SK-N-SH (cell line): ENCODE results near the gene KLHL13. TPM values are rescaled to one million over a fixed set of nuclear protein-coding genes. Genes with fewer than 3 reads are reported as not detected.

Source experiments
- CTCF ChIA-PET: fragments of 300-600, 350-600 bp; formaldehyde crosslinking; extraction: SDS; loops from one replicate; lab custom pipeline; 2021; lab: Yijun Ruan, JAX
- POLR2A ChIA-PET: fragments of 350-600 bp; sonication (Branson Sonifier 250); formaldehyde crosslinking; extraction: SDS; loops from one replicate; lab custom pipeline; 2020; ENCODE audit warnings: antibody characterized with exemption, inconsistent platforms; lab: Yijun Ruan, JAX
- DNase-seq: peaks from one replicate; pipeline ENCODE4 v3.0.0; 2012
- H2AFZ ChIP-seq: fragments of 200-600 bp; sonication (generic); 2 replicates; pipeline ENCODE4 v1.8.1; 2016; ENCODE audit warnings: antibody characterized with exemption, mild to moderate bottlenecking, low read depth
- H3F3A ChIP-seq: fragments of 200-600 bp; sonication (generic); replicated peaks from 2 replicates; pipeline ENCODE3; 2016; ENCODE audit warnings: antibody characterized with exemption, mild to moderate bottlenecking; ENCODE audit not compliant: insufficient read depth
- H3K27ac ChIP-seq, 2 experiments: fragments of 200-500 bp in 1 of 2; fragments of 200-600 bp in 1 of 2; sonication (Bioruptor generic) in 1 of 2; sonication (generic), shearing (Covaris generic) in 1 of 2; 2 replicates each; pipeline versions ENCODE4 v1.5.1 to v1.6.1; 2014 to 2016; ENCODE audit warnings: low read depth in 2 of 2, inconsistent platforms in 1 of 2, low read length in 1 of 2, mild to moderate bottlenecking in 1 of 2, mixed read lengths in 1 of 2
- H3K27me3 ChIP-seq: fragments of 200-600 bp; sonication (generic), shearing (Covaris generic); 2 replicates; pipeline ENCODE4 v1.6.1; 2016; ENCODE audit warnings: mixed run types; ENCODE audit not compliant: insufficient read depth
- H3K36me3 ChIP-seq, 2 experiments: fragments of 200-500 bp in 1 of 2; fragments of 200-600 bp in 1 of 2; sonication (Bioruptor generic) in 1 of 2; sonication (generic) in 1 of 2; replicated peaks in 1 of 2; 2 replicates each; pipeline versions ENCODE3 to v1.5.1; 2014 to 2016; ENCODE audit warnings: low read length in 1 of 2, mild to moderate bottlenecking in 1 of 2; ENCODE audit not compliant: insufficient read depth in 2 of 2, control insufficient read depth in 1 of 2
- H3K4me1 ChIP-seq, 2 experiments: fragments of 200-500 bp in 1 of 2; fragments of 200-600 bp in 1 of 2; sonication (Bioruptor generic) in 1 of 2; sonication (generic), shearing (Covaris generic) in 1 of 2; 2 replicates each; pipeline versions ENCODE4 v1.5.1 to v1.6.1; 2014 to 2016; ENCODE audit warnings: low read depth in 1 of 2, low read length in 1 of 2, mixed run types in 1 of 2; ENCODE audit not compliant: insufficient read depth in 2 of 2, control insufficient read depth in 1 of 2
- H3K4me2 ChIP-seq: fragments of 200-600 bp; sonication (generic), shearing (Covaris generic); 2 replicates; pipeline ENCODE4 v1.6.1; 2017; ENCODE audit warnings: mixed run types
- H3K4me3 ChIP-seq, 2 experiments: fragments of 200-500 bp in 1 of 2; fragments of 200-600 bp in 1 of 2; sonication (Bioruptor generic) in 1 of 2; sonication (generic), shearing (Covaris generic) in 1 of 2; 2 replicates each; pipeline versions ENCODE4 v1.5.1 to v1.8.1; 2014 to 2016; ENCODE audit warnings: low read depth in 2 of 2, inconsistent platforms in 1 of 2, low read length in 1 of 2, mild to moderate bottlenecking in 1 of 2, mixed read lengths in 1 of 2, moderate library complexity in 1 of 2
- H3K79me2 ChIP-seq: fragments of 200-600 bp; sonication (generic); 2 replicates; pipeline ENCODE4 v1.8.1; 2017; ENCODE audit warnings: mild to moderate bottlenecking; ENCODE audit not compliant: insufficient read depth
- H3K9ac ChIP-seq: fragments of 200-600 bp; sonication (generic); 2 replicates; pipeline ENCODE4 v1.6.1; 2017; ENCODE audit warnings: mixed run types
- H3K9me2 ChIP-seq: fragments of 200-600 bp; sonication (generic); 2 replicates; pipeline ENCODE4 v1.6.1; 2017; ENCODE audit warnings: mixed run types
- H3K9me3 ChIP-seq: fragments of 200-600 bp; sonication (generic); 2 replicates; pipeline ENCODE4 v1.6.1; 2017; ENCODE audit warnings: mixed run types, mild to moderate bottlenecking, moderate library complexity
- H4K20me1 ChIP-seq: fragments of 200-600 bp; sonication (generic); 2 replicates; pipeline ENCODE4 v1.6.1; 2017; ENCODE audit warnings: mild to moderate bottlenecking, mixed run types; ENCODE audit not compliant: insufficient read depth
- ELF1 ChIP-seq: IDR thresholded peaks from 2 replicates; pipeline ENCODE4 v1.4.0; 2012
- EP300 ChIP-seq, 2 experiments: IDR thresholded peaks; 2 replicates each; pipeline versions ENCODE4 v1.4.0 to v1.6.1; 2012; ENCODE audit warnings: borderline replicate concordance in 1 of 2, low read depth in 1 of 2, low read length in 1 of 2
- EZH2phosphoT487 ChIP-seq: fragments of 200-600 bp; sonication (generic); IDR thresholded peaks from 2 replicates; pipeline ENCODE4 v1.6.1; 2017; ENCODE audit warnings: low read depth, mixed run types, mild to moderate bottlenecking, antibody characterized with exemption, moderate library complexity, borderline replicate concordance
- FOSL2 ChIP-seq: IDR thresholded peaks from 2 replicates; pipeline ENCODE4 v1.4.0; 2012; ENCODE audit warnings: low read depth, mild to moderate bottlenecking, moderate library complexity, borderline replicate concordance
- GATA2 ChIP-seq: sonication (generic); formaldehyde crosslinking; IDR thresholded peaks from 2 replicates; pipeline ENCODE4 v1.5.0; 2020; ENCODE audit warnings: mild to moderate bottlenecking, missing genetic modification reagents
- IRF3 ChIP-seq: fragments of 150-350 bp; IDR thresholded peaks from 2 replicates; pipeline ENCODE4 v1.6.1; 2016; ENCODE audit warnings: mild to moderate bottlenecking, low read depth, low read length
- JUND ChIP-seq: IDR thresholded peaks from 2 replicates; pipeline ENCODE4 v1.4.0; 2012
- MEF2A ChIP-seq: IDR thresholded peaks from 2 replicates; pipeline ENCODE4 v1.4.0; 2012; ENCODE audit warnings: low read depth, borderline replicate concordance
- MXI1 ChIP-seq: IDR thresholded peaks from 2 replicates; pipeline ENCODE4 v1.6.1; 2012; ENCODE audit warnings: mild to moderate bottlenecking, low read depth, low read length, improper control_type of control experiment
- PBX3 ChIP-seq: IDR thresholded peaks from 2 replicates; pipeline ENCODE4; 2012
- POLR2AphosphoS5 ChIP-seq: IDR thresholded peaks from 2 replicates; pipeline ENCODE4 v1.6.1; 2012; ENCODE audit warnings: low read depth, low read length
- RCOR1 ChIP-seq: fragments of 150-350 bp; IDR thresholded peaks from 2 replicates; pipeline ENCODE4 v1.6.1; 2017; ENCODE audit warnings: antibody characterized with exemption, low read length
- REST ChIP-seq: IDR thresholded peaks from 2 replicates; pipeline ENCODE4 v1.6.1; 2012; ENCODE audit warnings: mild to moderate bottlenecking, low read depth, low read length, moderate library complexity
- RXRA ChIP-seq: IDR thresholded peaks from 2 replicates; pipeline ENCODE4 v1.4.0; 2012; ENCODE audit warnings: low read depth, mild to moderate bottlenecking, borderline replicate concordance
- SIN3A ChIP-seq: IDR thresholded peaks from 2 replicates; pipeline ENCODE4 v1.6.1; 2012; ENCODE audit warnings: low read depth, mild to moderate bottlenecking, low read length, moderate library complexity, borderline replicate concordance
- TAF1 ChIP-seq: IDR thresholded peaks from 2 replicates; pipeline ENCODE4 v1.6.1; 2012; ENCODE audit warnings: low read depth, mild to moderate bottlenecking, low read length, moderate library complexity, borderline replicate concordance
- TCF12 ChIP-seq: IDR thresholded peaks from 2 replicates; pipeline ENCODE4 v1.4.0; 2012
- TEAD4 ChIP-seq: IDR thresholded peaks from 2 replicates; pipeline ENCODE4 v1.4.0; 2012; ENCODE audit warnings: mild to moderate bottlenecking, borderline replicate concordance; ENCODE audit not compliant: insufficient read depth
- USF1 ChIP-seq: IDR thresholded peaks from 2 replicates; pipeline ENCODE4 v1.4.0; 2012; ENCODE audit warnings: low read depth, borderline replicate concordance
- ZBTB33 ChIP-seq: IDR thresholded peaks from 2 replicates; pipeline ENCODE4 v1.4.0; 2012; ENCODE audit warnings: low read depth, borderline replicate concordance
- WGBS: methylation state at CpG from one replicate; pipeline ENCODE4 v1.1.6; 2017; ENCODE audit warnings: low lambda C conversion rate; 5-methylcytosine and 5-hydroxymethylcytosine counted together
- polyA plus RNA-seq, 3 experiments: library from polyadenylated mRNA; depleted of rRNA; stranded (reverse); fragments of >200 nt; gene quantifications; 2 replicates each; pipeline ENCODE4 v1.2.3, GENCODE V29; 2012

The KLHL13 gene
- polyA plus RNA-seq, 1 of the 3 experiments (the other 2 are of a cell fraction), result 19.5 TPM

GRCh38 chrX:118038614-118039365 is 77.8 kb downstream of the KLHL13 start:
- H3K4me3 ChIP-seq, result no peak overlapping the region
- H3K79me2 ChIP-seq, result peaks cover 58% of the 10 kb centered on the region
- no peak overlapping the region for H3K9ac ChIP-seq
- no peak overlapping the region for H2AFZ ChIP-seq
- no peaks in the 10 kb centered on the region for H3K27me3 ChIP-seq
- CTCF ChIA-PET, result no interaction called here
- 0 out of 2 replicates have a peak, but pooled peaks cover 10% of the 10 kb centered on the region for H4K20me1 ChIP-seq
- peaks cover 8% of the 10 kb centered on the region; the same call in 1 of the 2 replicates for H3K9me3 ChIP-seq
- TF ChIP-seq GATA2 (no peak), TEAD4 (no peak), TAF1 (no peak), JUND (no peak), POLR2AphosphoS5 (no peak), ELF1 (no peak), MXI1 (no peak), FOSL2 (no peak), RXRA (no peak), PBX3 (no peak), ZBTB33 (no peak), USF1 (no peak), MEF2A (no peak), SIN3A (no peak), REST (no peak), EP300 (IDR thresholded peaks at IDR 0.05; ENCODE audit: borderline replicate concordance in 1 of 2, low read depth in 1 of 2, low read length in 1 of 2) (no peak), EZH2phosphoT487 (no peak), TCF12 (no peak), RCOR1 (no peak), IRF3 (no peak)
- no peak overlapping the region for H3K4me2 ChIP-seq
- POLR2A ChIA-PET, result no interaction called here
- no peak overlapping the region; a peak in 1 of 4 replicates for H3K27ac ChIP-seq
- no peaks in the 10 kb centered on the region for H3K36me3 ChIP-seq
- peaks cover 0 to 2% of the 10 kb centered on the region in 2 experiments; a peak in 1 of 4 replicates for H3K4me1 ChIP-seq
- peaks cover 4% of the 10 kb centered on the region for H3F3A ChIP-seq
- no peaks in the 10 kb centered on the region for H3K9me2 ChIP-seq
- DNase-seq, result no peak
- WGBS, result 48% methylated on average over 2 of the region's 3 CpGs
